Diencephalon (tissue), 1 donor: ENCODE data around the gene SOBP. TPM values are rescaled to one million over a fixed set of nuclear protein-coding genes. Genes with fewer than 3 reads are reported as not detected.

Experiments used
- total RNA-seq: library from RNA; depleted of rRNA; stranded (reverse); fragments of >200 nt; gene quantifications from one replicate; pipeline ENCODE4 v1.2.3, GENCODE V29; 2014

The SOBP gene, protein sequence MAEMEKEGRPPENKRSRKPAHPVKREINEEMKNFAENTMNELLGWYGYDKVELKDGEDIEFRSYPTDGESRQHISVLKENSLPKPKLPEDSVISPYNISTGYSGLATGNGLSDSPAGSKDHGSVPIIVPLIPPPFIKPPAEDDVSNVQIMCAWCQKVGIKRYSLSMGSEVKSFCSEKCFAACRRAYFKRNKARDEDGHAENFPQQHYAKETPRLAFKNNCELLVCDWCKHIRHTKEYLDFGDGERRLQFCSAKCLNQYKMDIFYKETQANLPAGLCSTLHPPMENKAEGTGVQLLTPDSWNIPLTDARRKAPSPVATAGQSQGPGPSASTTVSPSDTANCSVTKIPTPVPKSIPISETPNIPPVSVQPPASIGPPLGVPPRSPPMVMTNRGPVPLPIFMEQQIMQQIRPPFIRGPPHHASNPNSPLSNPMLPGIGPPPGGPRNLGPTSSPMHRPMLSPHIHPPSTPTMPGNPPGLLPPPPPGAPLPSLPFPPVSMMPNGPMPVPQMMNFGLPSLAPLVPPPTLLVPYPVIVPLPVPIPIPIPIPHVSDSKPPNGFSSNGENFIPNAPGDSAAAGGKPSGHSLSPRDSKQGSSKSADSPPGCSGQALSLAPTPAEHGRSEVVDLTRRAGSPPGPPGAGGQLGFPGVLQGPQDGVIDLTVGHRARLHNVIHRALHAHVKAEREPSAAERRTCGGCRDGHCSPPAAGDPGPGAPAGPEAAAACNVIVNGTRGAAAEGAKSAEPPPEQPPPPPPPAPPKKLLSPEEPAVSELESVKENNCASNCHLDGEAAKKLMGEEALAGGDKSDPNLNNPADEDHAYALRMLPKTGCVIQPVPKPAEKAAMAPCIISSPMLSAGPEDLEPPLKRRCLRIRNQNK
- 42.0 TPM for total RNA-seq

DNA sequence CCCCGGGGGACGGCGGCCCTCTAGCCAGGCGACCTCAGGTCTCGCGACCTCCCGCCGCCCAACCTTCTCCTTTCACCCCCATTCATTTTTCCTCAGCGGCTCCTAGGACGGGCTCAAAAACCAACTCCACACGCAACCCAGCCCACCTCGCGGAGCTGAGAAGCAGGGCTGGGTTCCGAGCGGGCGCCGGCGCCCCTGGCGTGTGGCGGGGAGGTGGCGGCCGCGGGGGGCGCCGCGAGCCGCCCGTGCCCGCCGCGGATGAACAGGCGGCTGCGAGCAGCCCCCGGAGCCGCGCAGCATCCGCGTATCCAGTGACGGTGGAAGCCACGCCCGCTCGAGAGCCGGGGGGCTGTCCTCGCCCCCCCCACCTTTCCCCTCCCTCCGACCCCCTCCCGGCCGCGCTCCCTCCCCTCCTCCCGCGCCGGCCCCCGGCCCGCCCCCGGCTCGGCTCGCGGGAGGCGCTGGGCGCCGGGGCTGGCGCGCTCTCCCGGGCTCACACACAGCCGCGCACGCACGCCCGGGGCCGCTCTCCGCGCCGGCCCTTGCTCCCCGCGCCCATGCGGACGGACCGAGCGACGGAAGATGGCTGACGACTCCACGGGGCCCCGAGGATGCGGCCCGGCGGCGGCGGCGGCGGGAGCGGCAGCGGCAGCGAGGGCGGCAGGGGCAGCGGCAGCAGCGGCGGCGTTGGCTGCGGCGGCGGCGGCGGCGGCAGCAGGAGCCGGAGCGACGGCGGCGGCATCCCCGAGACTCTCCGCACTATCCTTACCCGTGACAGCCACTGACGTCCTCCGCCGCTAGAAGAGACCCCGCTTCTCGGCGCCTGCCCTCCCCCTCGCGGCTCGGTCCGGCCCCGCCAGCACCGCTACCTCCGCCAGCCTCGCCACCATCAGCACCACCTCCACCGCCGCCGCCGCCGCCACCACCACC is at the start of gene SOBP:
Gene SOBP (plus strand): TSS at position 482 of the 930 bp plus-strand sequence. CDS start 500 bp downstream, outside the sequence.

DNA sequence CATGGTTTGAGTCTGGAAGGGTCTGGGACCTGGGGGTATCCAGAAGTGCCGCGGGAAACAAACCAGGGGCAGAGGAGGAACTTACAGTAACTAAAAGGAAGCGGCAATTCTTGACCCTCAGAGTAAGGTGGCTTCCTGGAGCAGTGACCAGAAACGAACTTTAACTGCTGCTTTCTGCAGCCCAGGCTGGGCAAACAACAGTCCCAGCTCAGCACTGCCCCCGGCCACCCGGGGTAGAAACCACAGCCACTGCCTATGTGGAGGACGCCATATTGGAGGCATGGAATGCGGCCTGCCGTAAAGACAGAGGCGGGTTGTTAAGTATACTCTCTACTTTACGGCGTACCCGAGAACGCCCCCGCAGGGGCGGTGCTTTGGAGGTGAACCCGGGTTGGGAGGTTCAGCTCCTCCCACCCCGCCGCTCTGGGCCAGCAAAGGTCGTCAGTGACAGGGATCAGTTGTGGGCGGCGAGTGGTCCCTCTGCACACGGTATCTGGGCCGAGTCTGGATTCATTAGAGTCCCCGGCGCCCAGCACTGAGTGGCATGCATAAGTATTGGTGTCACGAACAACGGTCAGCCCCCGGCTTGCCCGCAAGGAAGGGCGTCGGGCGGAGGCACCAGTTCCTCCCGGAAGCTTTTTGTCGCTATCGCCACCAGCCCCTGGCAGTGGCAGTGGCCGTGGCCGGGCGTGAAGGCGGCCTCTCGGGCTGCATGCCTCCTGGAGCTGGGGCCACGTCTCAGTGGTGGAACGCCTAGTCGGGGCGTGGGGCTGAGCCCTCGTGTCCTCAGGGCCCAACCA is 30.4 kb upstream of the SOBP start, which contains the start of gene PDSS2:
Gene PDSS2 (minus strand): TSS at position 282 of the 800 bp plus-strand sequence. CDS start 279 bp downstream, at position 3.

Other genes starting within 250 kb of the SOBP start
- gene PDSS2, start 30.6 kb upstream of the SOBP start, total RNA-seq = 11.5 TPM